Activated T-cell treated with anti-CD3 and anti-CD28 coated beads for 48 hours (primary cell): ENCODE data around the gene RFC2.

Source experiments
- DNase-seq: peaks from one replicate; pipeline ENCODE4 v3.0.0-alpha.2; 2020; ENCODE audit warnings: low read depth

The RFC2 gene

GRCh38 chr7:74190259-74190658 is 63.9 kb downstream of the RFC2 start:
- DNase-seq, result no peak

- no peak for DNase-seq
Observed at GRCh38 chr7:74187915-74188675, 66.1 kb downstream of the RFC2 start.

GRCh38 chr7:74185636-74186035 is 68.6 kb downstream of the RFC2 start:
- DNase-seq, result no peak

GRCh38 chr7:74185016-74185415 is 69.2 kb downstream of the RFC2 start:
- DNase-seq, result no peak

GRCh38 chr7:74183653-74184450 is 70.3 kb downstream of the RFC2 start:
- DNase-seq, result no peak

GRCh38 chr7:74183142-74183541 is 71.1 kb downstream of the RFC2 start:
- DNase-seq, result no peak

GRCh38 chr7:74182453-74183090 is 71.6 kb downstream of the RFC2 start:
- DNase-seq, result no peak

GRCh38 chr7:74181821-74182220 is 72.4 kb downstream of the RFC2 start:
- DNase-seq, result no peak
